Measurements from ENCODE around the gene ITPR2.

DNA sequence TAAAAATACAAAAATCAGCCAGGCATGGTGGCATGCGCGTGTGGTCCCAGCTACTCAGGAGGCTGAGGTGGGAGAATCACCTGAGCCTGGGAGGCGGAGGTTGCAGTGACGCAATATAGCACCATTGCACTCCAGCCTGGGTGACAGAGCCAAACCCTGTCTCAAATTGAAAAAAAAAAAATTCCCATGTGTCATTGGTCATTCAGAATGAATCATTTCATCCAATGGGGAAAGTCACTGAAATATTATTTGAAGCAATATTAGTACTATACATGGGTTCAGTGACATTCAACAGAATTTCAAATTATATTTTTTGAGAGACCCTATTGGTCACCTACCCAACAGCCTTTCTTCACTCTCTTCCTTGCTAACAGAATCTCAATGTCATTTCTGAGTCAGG is 276.1 kb downstream of the ITPR2 start:
- no peak for TF ChIP-seq POLR2A (IDR thresholded peaks at IDR 0.05)
- TF ChIP-seq, protein P1, sequence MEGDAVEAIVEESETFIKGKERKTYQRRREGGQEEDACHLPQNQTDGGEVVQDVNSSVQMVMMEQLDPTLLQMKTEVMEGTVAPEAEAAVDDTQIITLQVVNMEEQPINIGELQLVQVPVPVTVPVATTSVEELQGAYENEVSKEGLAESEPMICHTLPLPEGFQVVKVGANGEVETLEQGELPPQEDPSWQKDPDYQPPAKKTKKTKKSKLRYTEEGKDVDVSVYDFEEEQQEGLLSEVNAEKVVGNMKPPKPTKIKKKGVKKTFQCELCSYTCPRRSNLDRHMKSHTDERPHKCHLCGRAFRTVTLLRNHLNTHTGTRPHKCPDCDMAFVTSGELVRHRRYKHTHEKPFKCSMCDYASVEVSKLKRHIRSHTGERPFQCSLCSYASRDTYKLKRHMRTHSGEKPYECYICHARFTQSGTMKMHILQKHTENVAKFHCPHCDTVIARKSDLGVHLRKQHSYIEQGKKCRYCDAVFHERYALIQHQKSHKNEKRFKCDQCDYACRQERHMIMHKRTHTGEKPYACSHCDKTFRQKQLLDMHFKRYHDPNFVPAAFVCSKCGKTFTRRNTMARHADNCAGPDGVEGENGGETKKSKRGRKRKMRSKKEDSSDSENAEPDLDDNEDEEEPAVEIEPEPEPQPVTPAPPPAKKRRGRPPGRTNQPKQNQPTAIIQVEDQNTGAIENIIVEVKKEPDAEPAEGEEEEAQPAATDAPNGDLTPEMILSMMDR (IDR thresholded peaks at IDR 0.05): no peak

All from adrenal gland (tissue), 5 donors.